ENCODE data around the gene TCF7L2.

TCF7L2 gene

GRCh38 chr10:113187063-113187777 lies 237.2 kb downstream of the TCF7L2 start:
- no peak for FAIRE-seq

- FAIRE-seq: no peak
Observed at GRCh38 chr10:113199459-113199858, 249.4 kb downstream of the TCF7L2 start.

GRCh38 chr10:113202011-113202410 lies 252.0 kb downstream of the TCF7L2 start:
- FAIRE-seq: no peak

GRCh38 chr10:113207924-113208323 lies 257.9 kb downstream of the TCF7L2 start:
- FAIRE-seq: no peak

GRCh38 chr10:113213035-113213434 lies 263.0 kb downstream of the TCF7L2 start:
- no peak for FAIRE-seq

- FAIRE-seq: no peak
Observed at GRCh38 chr10:113214331-113214730, 264.3 kb downstream of the TCF7L2 start.

- no peak for FAIRE-seq
Observed at GRCh38 chr10:113216102-113216501, 266.1 kb downstream of the TCF7L2 start.
